ENCODE data around the gene TMEM132E. TPM values are rescaled to one million over a fixed set of nuclear protein-coding genes. Genes with fewer than 3 reads are reported as not detected.

Gene TMEM132E
- total RNA-seq, 1 donor = not detected

GRCh38 chr17:34665819-34666763 lies 86.7 kb downstream of the TMEM132E start:
- H3K4me2 ChIP-seq (ENCODE audit: insufficient read depth, low read length) = no peak overlapping the region
- H3K36me3 ChIP-seq (ENCODE audit: insufficient read depth, low read length) = no peaks in the 10 kb centered on the region
- no peak overlapping the region for H3K4me3 ChIP-seq (ENCODE audit: insufficient read depth, low read length)
- no peaks in the 10 kb centered on the region for H3K4me1 ChIP-seq (ENCODE audit: insufficient read depth, low read length)
- peaks cover 4% of the 10 kb centered on the region for H3K27me3 ChIP-seq (ENCODE audit: insufficient read depth, low read length)
- H3K27ac ChIP-seq (ENCODE audit: low read depth, low read length) = no peak overlapping the region
- no peaks in the 10 kb centered on the region for H4K20me1 ChIP-seq (ENCODE audit: insufficient read depth, low read length)
- DNase-seq (ENCODE audit: insufficient read length, low spot score, missing footprints) = peak; percentile 55
- TF ChIP-seq, protein P1, sequence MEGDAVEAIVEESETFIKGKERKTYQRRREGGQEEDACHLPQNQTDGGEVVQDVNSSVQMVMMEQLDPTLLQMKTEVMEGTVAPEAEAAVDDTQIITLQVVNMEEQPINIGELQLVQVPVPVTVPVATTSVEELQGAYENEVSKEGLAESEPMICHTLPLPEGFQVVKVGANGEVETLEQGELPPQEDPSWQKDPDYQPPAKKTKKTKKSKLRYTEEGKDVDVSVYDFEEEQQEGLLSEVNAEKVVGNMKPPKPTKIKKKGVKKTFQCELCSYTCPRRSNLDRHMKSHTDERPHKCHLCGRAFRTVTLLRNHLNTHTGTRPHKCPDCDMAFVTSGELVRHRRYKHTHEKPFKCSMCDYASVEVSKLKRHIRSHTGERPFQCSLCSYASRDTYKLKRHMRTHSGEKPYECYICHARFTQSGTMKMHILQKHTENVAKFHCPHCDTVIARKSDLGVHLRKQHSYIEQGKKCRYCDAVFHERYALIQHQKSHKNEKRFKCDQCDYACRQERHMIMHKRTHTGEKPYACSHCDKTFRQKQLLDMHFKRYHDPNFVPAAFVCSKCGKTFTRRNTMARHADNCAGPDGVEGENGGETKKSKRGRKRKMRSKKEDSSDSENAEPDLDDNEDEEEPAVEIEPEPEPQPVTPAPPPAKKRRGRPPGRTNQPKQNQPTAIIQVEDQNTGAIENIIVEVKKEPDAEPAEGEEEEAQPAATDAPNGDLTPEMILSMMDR (IDR thresholded peaks at IDR 0.05; ENCODE audit: extremely low read depth, low read depth, low read length) = no peak
- H2AFZ ChIP-seq (ENCODE audit: low read length) = no peak overlapping the region
- H3K79me2 ChIP-seq (ENCODE audit: insufficient read depth, low read length) = no peaks in the 10 kb centered on the region
- H3K9me3 ChIP-seq (ENCODE audit: low read depth, low read length) = no peaks in the 10 kb centered on the region

DNA sequence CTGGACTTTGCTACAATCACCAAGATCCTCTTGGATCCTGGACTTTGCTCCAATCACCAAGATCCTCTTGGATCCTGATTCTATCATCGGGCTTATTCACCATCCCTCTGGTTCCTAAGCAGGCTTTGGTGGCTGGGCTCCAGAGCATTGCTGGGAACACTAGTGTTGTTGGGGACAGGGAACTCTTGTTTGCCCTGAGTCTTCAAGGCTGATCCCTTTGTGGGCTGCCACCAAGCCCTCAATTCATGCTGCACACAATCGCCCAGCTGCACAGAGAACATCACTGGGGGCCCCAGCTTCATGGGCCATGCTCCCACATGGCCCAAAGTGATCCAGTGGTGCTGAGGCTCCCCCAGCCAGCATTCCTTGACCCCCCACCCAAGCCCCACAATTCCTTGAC lies 88.3 kb downstream of the TMEM132E start:
- DNase-seq (ENCODE audit: insufficient read length, low spot score, missing footprints) = peak; percentile 63
- H3K9me3 ChIP-seq (ENCODE audit: low read depth, low read length) = no peaks in the 10 kb centered on the region
- H3K27me3 ChIP-seq (ENCODE audit: insufficient read depth, low read length) = peaks cover 4% of the 10 kb centered on the region
- no peak overlapping the region for H2AFZ ChIP-seq (ENCODE audit: low read length)
- no peak overlapping the region for H3K4me3 ChIP-seq (ENCODE audit: insufficient read depth, low read length)
- H3K4me1 ChIP-seq (ENCODE audit: insufficient read depth, low read length) = no peaks in the 10 kb centered on the region
- TF ChIP-seq, protein P1 (IDR thresholded peaks at IDR 0.05; ENCODE audit: extremely low read depth, low read depth, low read length) = no peak
- H3K36me3 ChIP-seq (ENCODE audit: insufficient read depth, low read length) = no peaks in the 10 kb centered on the region
- no peaks in the 10 kb centered on the region for H3K79me2 ChIP-seq (ENCODE audit: insufficient read depth, low read length)
- H3K4me2 ChIP-seq (ENCODE audit: insufficient read depth, low read length) = no peak overlapping the region
- H4K20me1 ChIP-seq (ENCODE audit: insufficient read depth, low read length) = no peaks in the 10 kb centered on the region
- H3K27ac ChIP-seq (ENCODE audit: low read depth, low read length) = no peak overlapping the region

- DNase-seq (ENCODE audit: insufficient read length, low spot score, missing footprints) = no peak
- no peaks in the 10 kb centered on the region for H3K36me3 ChIP-seq (ENCODE audit: insufficient read depth, low read length)
- H3K79me2 ChIP-seq (ENCODE audit: insufficient read depth, low read length) = no peaks in the 10 kb centered on the region
- TF ChIP-seq, protein P1 (IDR thresholded peaks at IDR 0.05; ENCODE audit: extremely low read depth, low read depth, low read length) = no peak
- H4K20me1 ChIP-seq (ENCODE audit: insufficient read depth, low read length) = no peaks in the 10 kb centered on the region
- H2AFZ ChIP-seq (ENCODE audit: low read length) = no peak overlapping the region
- no peak overlapping the region for H3K4me3 ChIP-seq (ENCODE audit: insufficient read depth, low read length)
- H3K4me2 ChIP-seq (ENCODE audit: insufficient read depth, low read length) = no peak overlapping the region
- H3K4me1 ChIP-seq (ENCODE audit: insufficient read depth, low read length) = no peaks in the 10 kb centered on the region
- peaks cover 4% of the 10 kb centered on the region for H3K27me3 ChIP-seq (ENCODE audit: insufficient read depth, low read length)
- H3K27ac ChIP-seq (ENCODE audit: low read depth, low read length) = no peak overlapping the region
- H3K9me3 ChIP-seq (ENCODE audit: low read depth, low read length) = no peaks in the 10 kb centered on the region
Measured at GRCh38 chr17:34668206-34668605, 88.8 kb downstream of the TMEM132E start.

GRCh38 chr17:34669511-34669910 lies 90.1 kb downstream of the TMEM132E start:
- no peaks in the 10 kb centered on the region for H4K20me1 ChIP-seq (ENCODE audit: insufficient read depth, low read length)
- no peaks in the 10 kb centered on the region for H3K79me2 ChIP-seq (ENCODE audit: insufficient read depth, low read length)
- no peaks in the 10 kb centered on the region for H3K9me3 ChIP-seq (ENCODE audit: low read depth, low read length)
- no peaks in the 10 kb centered on the region for H3K36me3 ChIP-seq (ENCODE audit: insufficient read depth, low read length)
- H2AFZ ChIP-seq (ENCODE audit: low read length) = no peak overlapping the region
- H3K4me2 ChIP-seq (ENCODE audit: insufficient read depth, low read length) = no peak overlapping the region
- no peaks in the 10 kb centered on the region for H3K4me1 ChIP-seq (ENCODE audit: insufficient read depth, low read length)
- TF ChIP-seq, protein P1 (IDR thresholded peaks at IDR 0.05; ENCODE audit: extremely low read depth, low read depth, low read length) = no peak
- H3K27ac ChIP-seq (ENCODE audit: low read depth, low read length) = no peak overlapping the region
- no peak overlapping the region for H3K4me3 ChIP-seq (ENCODE audit: insufficient read depth, low read length)
- H3K27me3 ChIP-seq (ENCODE audit: insufficient read depth, low read length) = peaks cover 4% of the 10 kb centered on the region
- DNase-seq (ENCODE audit: insufficient read length, low spot score, missing footprints) = no peak
